ENCODE data around the gene FCRL2. TPM values are rescaled to one million over a fixed set of nuclear protein-coding genes. Genes with fewer than 3 reads are reported as not detected.
"Not testable (repeated sequence)": the region's sequence is repeated elsewhere in the genome, so short reads cannot be mapped to it uniquely, and the experiment has no call there.

FCRL2 gene
- total RNA-seq, 1 experiment from 2014 or later, result 0.14 TPM

DNA sequence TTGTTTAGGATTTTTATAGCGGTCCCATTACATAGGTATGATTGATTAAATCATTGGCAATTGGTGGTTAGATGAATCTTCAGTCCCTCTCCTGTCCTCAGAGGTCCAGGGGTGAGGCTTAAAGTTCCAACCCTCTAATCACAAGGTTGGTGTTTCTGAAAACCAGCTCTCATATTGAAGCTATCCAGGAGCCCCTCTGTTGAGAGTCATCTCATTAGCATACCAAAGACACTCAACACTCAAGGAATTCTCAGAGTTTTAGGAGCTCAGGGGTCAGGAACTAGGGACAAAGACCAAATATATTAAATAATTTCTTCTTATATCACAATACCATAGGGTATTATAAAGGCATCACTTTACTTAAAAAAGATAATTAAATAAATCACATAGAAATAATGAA lies 23.3 kb downstream of the FCRL2 start:
- Mint-ChIP-seq H3K27me3 (ENCODE audit: unreplicated experiment) (peaks cover 12% of the 10 kb centered on the region), H3K4me1 (ENCODE audit: low read depth, unreplicated experiment) (peaks cover 6% of the 10 kb centered on the region), H3K27ac (ENCODE audit: unreplicated experiment) (no peak overlapping the region), H3K4me3 (ENCODE audit: low read depth, unreplicated experiment) (no peak overlapping the region), H3K9me3 (ENCODE audit: low read depth, unreplicated experiment) (no peaks in the 10 kb centered on the region), H3K36me3 (ENCODE audit: insufficient read depth, unreplicated experiment) (no peaks in the 10 kb centered on the region)
- intact Hi-C loops (cut with micrococcal nuclease; ENCODE audit: unreplicated experiment), result no loop called here
- CTCF ChIA-PET, result interaction anchor here (1.7 kb wide), 1 partner anchor 62 kb away, joined by 3 read pairs; no protein-coding TSS in a partner anchor
- no TSS peak for BruUV-seq (replicated peaks)
- no peak for DNase-seq
- TF ChIP-seq, protein P1, sequence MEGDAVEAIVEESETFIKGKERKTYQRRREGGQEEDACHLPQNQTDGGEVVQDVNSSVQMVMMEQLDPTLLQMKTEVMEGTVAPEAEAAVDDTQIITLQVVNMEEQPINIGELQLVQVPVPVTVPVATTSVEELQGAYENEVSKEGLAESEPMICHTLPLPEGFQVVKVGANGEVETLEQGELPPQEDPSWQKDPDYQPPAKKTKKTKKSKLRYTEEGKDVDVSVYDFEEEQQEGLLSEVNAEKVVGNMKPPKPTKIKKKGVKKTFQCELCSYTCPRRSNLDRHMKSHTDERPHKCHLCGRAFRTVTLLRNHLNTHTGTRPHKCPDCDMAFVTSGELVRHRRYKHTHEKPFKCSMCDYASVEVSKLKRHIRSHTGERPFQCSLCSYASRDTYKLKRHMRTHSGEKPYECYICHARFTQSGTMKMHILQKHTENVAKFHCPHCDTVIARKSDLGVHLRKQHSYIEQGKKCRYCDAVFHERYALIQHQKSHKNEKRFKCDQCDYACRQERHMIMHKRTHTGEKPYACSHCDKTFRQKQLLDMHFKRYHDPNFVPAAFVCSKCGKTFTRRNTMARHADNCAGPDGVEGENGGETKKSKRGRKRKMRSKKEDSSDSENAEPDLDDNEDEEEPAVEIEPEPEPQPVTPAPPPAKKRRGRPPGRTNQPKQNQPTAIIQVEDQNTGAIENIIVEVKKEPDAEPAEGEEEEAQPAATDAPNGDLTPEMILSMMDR (IDR thresholded peaks at IDR 0.05; ENCODE audit: unreplicated experiment), result no peak

DNA sequence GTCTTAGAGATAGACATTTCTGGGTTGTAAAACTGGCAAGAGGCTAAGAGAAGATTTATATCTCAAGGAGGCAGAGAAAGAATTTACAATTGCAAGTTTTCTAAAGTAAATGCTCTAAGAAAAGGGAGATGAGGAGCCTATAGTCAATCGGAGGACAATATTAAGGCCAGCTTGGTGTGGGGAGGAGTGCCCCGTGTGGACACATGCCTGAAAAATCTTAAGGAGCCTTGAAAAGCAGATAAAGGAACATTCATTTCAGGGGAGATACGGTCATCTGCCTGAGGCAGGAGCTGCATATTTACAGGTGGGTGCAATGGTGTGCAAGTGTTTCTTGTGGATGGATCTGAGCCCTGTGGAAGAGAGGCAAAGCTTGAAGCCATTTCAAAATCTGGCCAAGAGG lies 25.6 kb downstream of the FCRL2 start:
- Mint-ChIP-seq H3K27me3 (ENCODE audit: unreplicated experiment) (peaks cover 12% of the 10 kb centered on the region), H3K9me3 (ENCODE audit: low read depth, unreplicated experiment) (no peaks in the 10 kb centered on the region), H3K4me3 (ENCODE audit: low read depth, unreplicated experiment) (no peak overlapping the region), H3K27ac (ENCODE audit: unreplicated experiment) (no peak overlapping the region), H3K4me1 (ENCODE audit: low read depth, unreplicated experiment) (peaks cover 6% of the 10 kb centered on the region), H3K36me3 (ENCODE audit: insufficient read depth, unreplicated experiment) (no peaks in the 10 kb centered on the region)
- TF ChIP-seq, protein P1 (IDR thresholded peaks at IDR 0.05; ENCODE audit: unreplicated experiment), result no peak
- BruUV-seq (replicated peaks), result no TSS peak
- DNase-seq, result no peak
- intact Hi-C loops (cut with micrococcal nuclease; ENCODE audit: unreplicated experiment), result no loop called here
- CTCF ChIA-PET, result no interaction called here

DNA sequence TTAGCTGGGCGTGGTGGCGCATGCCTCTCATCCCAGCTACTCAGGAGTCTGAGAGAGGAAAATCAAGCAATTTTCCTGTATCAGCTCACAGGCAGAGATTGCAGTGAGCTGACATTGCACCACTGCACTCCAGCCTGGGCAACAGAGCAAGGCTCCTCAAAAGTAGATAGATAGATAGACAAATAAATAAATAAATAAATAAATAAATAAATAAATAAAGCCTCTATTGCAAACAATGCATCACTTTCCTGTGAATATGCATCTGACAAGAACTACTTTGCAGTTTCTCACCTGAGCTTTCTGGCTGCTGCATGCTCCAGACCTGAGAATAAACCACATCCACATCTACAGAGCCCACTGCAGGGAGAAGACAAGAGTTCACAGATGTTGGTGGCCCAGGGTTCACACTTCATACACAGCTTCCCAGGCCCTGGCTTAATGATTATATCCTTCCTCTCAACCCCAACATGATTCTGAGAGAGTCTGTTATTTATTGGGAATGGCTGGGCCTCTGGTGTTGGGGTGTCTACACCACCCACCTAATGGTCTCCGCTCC lies 28.6 kb downstream of the FCRL2 start:
- Mint-ChIP-seq H3K27me3 (ENCODE audit: unreplicated experiment) (peaks cover 12% of the 10 kb centered on the region), H3K36me3 (ENCODE audit: insufficient read depth, unreplicated experiment) (no peaks in the 10 kb centered on the region), H3K4me1 (ENCODE audit: low read depth, unreplicated experiment) (peaks cover 6% of the 10 kb centered on the region), H3K4me3 (ENCODE audit: low read depth, unreplicated experiment) (no peak overlapping the region), H3K9me3 (ENCODE audit: low read depth, unreplicated experiment) (no peaks in the 10 kb centered on the region), H3K27ac (ENCODE audit: unreplicated experiment) (no peak overlapping the region)
- CTCF ChIA-PET, result no interaction called here
- BruUV-seq (replicated peaks), result no TSS peak
- no peak for DNase-seq
- TF ChIP-seq, protein P1 (IDR thresholded peaks at IDR 0.05; ENCODE audit: unreplicated experiment), result no peak
- intact Hi-C loops (cut with micrococcal nuclease; ENCODE audit: unreplicated experiment), result no loop called here

DNA sequence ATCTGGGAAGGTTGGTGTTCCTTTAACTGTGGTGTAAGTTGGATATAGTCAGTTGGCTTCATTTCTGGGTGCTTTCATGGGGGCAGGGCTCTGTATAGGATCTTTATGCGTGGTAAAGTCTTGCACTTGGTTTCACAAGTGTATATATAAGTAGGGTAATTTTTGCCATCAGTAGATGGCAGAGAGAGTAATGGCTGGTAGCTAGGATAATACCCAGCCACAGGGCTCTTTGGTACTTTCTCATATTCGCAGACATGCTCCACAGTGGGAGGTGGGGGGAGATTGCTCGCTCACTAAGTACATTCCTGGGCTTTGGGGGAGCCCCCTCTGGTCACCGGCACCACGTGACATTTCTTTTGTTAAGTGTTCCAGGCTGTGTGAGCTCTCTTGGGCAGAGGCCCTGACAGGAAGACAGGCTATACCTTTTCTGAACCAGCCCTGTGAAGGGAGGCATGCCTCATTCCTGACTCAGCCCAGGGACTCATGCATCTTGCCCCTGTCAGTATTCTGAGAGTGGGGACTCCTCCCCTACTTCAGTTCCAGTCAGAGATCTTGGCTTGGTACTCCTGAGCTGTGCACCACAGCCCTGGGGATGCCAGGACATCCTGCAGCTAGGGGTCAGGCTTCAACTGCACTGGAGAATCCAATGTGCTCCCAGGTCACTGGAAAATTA lies 37.6 kb downstream of the FCRL2 start:
- H3K9me3 Mint-ChIP-seq (ENCODE audit: low read depth, unreplicated experiment), result no peaks in the 10 kb centered on the region
- TF ChIP-seq, protein P1 (IDR thresholded peaks at IDR 0.05; ENCODE audit: unreplicated experiment), result no peak
- H3K36me3 Mint-ChIP-seq (ENCODE audit: insufficient read depth, unreplicated experiment), result no peaks in the 10 kb centered on the region
- DNase-seq, result peak; percentile 8
- no peak overlapping the region for H3K4me3 Mint-ChIP-seq (ENCODE audit: low read depth, unreplicated experiment)
- no peaks in the 10 kb centered on the region for H3K4me1 Mint-ChIP-seq (ENCODE audit: low read depth, unreplicated experiment)
- H3K27me3 Mint-ChIP-seq (ENCODE audit: unreplicated experiment), result no peaks in the 10 kb centered on the region
- no peak overlapping the region for H3K27ac Mint-ChIP-seq (ENCODE audit: unreplicated experiment)
- CTCF ChIA-PET, result interaction anchor here (1.5 kb wide), 1 partner anchor 123 kb away, joined by 7 read pairs; no protein-coding TSS in a partner anchor
- no TSS peak for BruUV-seq (replicated peaks)
- intact Hi-C loops (cut with micrococcal nuclease; ENCODE audit: unreplicated experiment), result no loop called here

DNA sequence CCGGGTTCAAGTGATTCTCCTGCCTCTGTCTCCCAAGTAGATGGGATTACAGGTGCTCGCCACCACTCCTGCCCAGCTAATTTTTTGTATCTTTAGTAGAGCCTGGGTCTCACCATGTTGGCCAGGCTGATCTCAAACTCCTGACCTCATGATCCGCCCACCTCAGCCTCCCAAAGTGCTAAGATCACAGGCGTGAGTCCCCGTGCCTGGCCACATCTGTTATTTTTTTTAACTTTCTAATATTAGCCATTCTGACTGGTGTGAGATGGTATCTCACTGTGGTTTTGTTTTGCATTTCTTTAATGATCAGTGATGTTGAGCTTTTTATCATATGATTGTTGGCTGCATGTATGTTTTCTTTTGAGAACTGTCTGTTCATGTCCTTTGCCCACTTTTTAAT lies 40.9 kb downstream of the FCRL2 start:
- CTCF ChIA-PET; H3K9me3 Mint-ChIP-seq (ENCODE audit: low read depth, unreplicated experiment); H3K36me3 Mint-ChIP-seq (ENCODE audit: insufficient read depth, unreplicated experiment); H3K4me3 Mint-ChIP-seq (ENCODE audit: low read depth, unreplicated experiment); H3K27ac Mint-ChIP-seq (ENCODE audit: unreplicated experiment); BruUV-seq (replicated peaks); H3K4me1 Mint-ChIP-seq (ENCODE audit: low read depth, unreplicated experiment); intact Hi-C loops (cut with micrococcal nuclease; ENCODE audit: unreplicated experiment); DNase-seq; H3K27me3 Mint-ChIP-seq (ENCODE audit: unreplicated experiment): not testable (repeated sequence)
